Left hindlimb (tissue), 1 donor: ENCODE results near the gene C3orf20.
"Not testable (repeated sequence)": the region's sequence is repeated elsewhere in the genome, so short reads cannot be mapped to it uniquely, and the experiment has no call there.

Experiments used
- DNase-seq: peaks from one replicate; pipeline ENCODE4 v3.0.0-alpha.2; 2018

C3orf20 gene

DNA sequence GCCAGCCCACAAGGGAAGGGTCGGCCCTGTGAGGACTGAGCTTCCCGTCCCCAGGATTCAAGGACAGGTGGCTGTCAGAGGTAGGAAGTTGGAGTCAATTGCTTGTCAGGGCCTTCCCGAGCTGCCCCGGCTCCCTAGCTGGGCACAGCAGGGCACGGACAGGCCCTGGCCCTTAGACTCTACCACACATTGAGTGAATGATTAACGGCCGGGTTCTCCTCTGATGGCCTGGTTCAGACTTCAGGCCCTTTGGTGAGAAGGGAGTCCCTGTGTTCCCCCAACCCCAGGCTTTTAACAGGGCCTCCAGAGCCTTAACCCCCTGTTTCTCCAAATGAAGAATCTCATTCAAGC, 127.4 kb downstream of the C3orf20 start:
- no peak for DNase-seq

DNA sequence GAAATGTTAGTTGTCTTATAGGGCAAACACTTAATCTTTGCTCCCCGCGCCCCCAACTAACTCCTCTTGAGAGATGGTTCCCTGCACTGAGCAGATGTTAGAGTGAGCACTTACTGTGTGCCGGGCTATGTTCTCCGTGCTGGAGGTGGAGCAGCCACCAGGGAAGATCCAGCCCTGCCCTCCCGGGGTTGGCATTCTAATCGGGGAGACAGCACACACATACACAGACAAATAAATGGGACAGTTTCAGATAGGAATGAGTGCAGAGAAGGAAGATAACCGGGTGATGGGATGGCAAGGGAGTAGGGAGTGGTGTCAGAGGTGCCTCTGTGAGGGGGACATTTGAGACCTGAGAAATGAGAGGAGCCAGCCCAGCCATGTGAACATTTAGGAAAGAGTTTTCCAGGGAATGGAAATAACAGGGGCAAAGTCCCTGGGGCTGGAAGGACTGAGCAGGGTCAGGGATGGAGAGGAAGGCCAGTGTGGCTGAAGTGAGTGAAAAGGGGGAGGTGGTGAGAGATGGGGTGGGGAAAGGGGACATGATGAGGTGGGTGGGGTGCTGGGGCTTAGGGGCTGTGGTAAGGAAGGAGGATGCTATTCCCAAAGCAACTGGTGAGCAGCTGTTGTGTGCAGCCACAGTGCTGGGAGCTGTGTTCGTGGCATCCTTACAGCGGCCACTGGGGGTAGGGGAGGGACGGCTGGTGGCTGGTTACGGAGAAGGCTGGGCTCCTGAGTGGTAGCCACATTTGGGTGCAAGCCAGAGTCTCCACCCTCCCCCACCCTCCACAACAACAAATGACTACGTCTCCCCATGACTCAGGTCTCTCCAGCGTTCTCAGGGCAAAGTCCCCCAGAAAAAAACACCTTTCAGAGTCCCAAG, 128.4 kb downstream of the C3orf20 start:
- DNase-seq = peak; percentile 62

DNA sequence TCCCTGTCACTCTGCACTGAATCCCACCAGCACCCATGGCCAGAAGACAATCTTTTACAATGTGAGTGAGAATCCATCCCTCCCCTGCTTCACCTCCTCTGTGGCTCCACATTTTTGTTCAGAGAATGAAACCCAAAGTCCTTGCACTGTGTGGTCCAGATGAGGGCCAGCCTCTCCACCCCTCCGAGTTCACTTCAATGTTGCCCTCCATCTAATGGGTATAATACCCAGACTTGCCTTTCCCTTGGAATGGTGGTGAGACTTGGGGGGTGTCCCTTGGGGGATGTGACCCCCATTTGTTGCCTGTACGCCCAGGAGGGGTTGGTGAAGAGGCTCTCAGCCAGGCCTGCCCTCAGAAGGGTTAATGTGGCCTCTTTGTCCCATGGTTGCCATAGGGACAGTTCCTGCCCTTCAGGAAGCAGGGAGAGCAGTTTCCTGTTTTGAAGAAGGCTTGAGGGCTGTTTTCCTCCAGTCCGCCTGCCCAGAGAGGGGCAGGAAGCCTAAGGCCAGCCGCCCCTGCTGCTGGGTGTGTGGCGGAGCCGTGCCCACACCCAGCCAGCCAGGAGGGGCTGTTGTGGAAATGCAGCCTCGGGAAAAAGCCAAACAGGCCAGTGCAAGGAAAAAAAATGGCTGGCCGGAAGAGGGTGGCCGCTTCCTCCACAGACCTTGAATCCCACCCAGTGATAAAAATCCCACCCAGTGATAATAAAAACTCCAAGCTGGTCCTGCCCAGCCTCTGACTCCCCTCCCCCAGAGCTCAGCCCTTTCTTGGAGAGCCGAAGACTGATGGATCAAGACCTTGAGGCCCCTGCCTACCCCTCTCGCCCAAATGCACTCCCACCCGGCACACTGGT, 129.3 kb downstream of the C3orf20 start:
- peak; percentile 46 for DNase-seq

DNA sequence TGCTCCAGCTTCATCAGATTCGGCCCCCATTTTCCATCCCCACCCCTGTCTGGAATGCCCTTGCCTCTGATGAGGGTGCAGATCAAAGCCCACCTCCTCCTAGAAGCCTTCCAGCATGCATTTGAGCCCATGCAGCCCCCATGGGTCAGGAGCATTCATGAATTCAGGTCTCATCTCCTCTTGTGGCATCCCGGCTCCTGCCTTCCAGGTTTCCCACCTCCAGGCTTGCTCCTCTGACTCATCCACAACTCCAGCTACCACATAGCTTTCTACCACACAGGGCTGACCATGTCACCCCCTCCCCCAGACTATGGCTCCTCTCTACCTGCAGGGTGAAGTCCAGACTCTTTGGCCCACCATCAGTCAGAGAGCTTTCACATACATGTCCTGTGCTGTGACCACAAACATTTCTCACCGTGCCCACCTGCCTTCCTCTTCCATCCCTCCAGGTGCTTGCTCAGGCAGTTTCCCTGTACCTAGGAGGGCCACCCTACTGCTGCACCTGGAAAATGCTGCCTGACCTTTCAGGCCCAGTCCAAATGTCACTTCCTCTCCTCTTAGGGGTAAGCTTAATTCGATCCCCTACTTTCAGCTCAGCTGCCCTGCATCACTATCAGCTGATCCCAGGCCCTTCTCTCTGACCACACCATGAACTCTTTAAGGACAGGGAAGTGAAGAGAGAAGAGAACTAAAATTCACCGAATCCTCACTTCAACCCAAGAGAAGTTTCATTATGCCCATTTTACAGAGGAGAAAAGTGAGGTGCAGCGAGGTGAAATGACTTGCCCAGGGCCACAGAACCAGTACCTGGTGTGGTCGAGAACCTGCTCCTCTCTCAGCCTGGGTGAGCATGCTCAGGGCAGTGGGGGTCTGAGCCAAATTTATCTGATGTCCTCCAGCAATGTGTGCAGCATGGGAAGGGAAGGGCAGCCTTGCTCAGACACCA, 130.2 kb downstream of the C3orf20 start:
- no peak for DNase-seq

DNA sequence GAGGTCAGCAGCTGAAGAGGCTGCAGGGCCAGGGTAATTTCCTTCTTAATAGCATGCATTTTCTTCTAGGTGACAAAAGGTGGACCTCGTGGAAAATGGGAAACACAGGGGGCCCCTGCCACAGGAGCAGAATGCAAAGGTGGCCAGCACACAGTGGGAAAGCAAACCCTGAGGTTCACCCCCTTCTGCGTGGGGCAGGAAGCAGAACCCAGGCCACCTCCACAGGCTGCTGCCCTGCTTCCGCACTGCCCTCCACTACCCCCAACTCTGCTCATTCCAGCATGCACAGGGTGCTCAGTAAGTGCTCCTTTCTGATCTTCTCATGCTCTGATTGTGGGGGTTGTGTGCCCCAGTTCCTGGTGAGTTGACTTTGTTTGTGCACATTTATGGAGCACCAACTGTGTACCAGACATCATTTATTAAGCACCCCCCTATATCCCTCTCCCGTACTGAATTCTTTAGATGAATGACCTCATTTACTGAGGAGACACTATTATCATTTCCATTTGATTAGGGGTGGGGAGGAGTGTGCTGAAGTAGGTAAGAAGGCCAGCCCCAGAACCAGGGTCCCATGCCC, 131.1 kb downstream of the C3orf20 start:
- DNase-seq = no peak

DNA sequence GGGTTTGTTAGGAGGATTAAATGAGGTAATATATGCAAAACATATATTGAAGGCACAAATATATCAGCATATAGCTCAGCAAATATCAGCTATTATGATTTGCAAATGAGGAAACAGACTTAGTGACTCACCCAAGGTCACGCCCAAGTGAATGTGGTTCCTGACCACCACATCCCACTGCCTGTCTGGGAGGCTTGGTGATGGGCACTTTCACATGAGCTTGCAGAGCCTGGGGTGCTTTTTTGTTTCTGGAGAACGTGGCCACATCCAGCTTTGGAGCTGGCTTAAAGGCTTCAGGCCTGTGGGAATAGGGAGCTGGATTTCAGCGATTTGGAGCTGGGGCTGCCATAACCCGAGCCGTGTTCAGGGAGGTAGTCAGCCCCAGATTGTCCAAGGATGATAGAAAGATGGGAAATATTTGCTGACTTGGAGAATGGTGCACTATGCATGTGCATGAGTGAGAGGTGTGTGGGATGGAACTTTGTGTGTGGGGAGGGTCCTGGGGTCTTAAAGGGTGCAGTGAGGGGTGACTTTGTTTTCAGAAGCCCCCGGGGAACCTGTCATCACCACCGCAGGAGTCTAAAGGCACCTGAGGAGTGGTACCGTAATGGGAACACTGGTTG, 131.8 kb downstream of the C3orf20 start:
- DNase-seq = no peak

DNA sequence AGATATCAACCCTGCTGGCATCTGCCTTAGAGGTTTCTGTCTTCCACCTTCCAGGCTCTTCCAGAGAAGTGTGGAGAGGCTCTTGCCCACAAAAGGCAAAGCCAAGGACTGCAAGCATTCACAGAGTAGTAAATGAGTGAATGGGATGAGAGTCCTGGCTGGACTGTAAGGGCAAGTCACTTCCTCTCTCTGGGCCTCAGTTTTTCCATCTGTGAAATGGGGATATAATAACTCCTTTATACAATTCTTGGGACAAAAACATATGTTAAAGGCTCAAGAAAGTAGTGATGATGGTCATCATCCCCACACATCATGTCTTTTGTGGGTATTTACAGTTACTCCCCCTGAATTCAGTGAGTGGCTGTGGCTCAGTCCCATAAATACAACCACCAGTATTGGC, 133.1 kb downstream of the C3orf20 start:
- DNase-seq = no peak

DNA sequence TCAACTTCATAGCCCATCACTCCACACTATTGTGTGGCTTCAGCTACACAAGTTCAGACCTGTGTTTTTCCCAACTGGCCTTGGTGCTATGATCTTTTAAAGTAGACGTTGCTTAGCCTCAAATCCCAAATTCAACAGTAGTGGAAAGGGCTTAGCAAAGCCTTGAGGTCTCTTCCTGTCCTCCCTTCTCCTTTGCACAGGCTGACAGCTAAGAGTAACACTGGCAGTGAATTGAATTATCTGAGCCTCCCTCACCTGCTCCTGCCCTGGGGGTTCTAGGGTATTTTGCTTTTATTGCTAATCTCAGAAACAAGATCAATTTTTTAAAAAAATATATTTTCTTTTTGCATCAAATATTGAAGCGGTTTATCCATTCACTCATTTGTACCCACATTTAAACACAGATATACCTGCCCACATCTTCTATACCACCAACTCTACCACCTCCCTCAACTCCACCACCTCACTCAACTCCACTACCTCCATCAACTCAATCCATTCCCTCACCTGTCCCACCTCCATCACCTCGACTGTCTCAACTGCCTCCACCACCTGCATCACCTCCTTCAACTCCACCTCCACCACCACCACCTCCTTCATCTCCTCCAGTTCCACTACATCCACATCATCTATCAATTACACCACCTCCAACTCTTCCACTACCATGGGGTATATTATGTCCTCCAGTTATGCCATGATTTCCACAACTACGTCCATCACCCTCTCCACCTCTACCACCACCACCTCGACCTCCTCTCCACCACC, 133.7 kb downstream of the C3orf20 start:
- no peak for DNase-seq

DNA sequence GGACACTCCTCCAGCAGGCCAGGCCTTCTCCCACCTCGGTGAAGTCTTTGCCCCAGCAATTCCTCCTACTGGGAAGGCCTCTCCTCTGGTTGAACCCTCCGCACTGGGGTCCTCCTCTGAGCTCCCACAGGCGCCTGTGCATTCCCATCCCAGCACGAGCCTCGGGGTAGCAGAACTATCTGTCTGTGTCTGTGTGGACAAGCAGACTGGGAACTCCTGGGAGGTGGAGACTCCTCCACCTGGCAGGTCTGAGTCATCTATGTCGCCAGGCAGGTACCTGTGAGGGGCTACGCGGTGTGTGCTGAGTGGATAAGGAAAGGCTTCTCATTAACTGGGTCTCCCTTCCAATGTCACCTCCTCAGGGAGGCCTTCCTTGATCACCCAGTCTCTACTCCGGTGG, 134.7 kb downstream of the C3orf20 start:
- not testable (repeated sequence) for DNase-seq

DNA sequence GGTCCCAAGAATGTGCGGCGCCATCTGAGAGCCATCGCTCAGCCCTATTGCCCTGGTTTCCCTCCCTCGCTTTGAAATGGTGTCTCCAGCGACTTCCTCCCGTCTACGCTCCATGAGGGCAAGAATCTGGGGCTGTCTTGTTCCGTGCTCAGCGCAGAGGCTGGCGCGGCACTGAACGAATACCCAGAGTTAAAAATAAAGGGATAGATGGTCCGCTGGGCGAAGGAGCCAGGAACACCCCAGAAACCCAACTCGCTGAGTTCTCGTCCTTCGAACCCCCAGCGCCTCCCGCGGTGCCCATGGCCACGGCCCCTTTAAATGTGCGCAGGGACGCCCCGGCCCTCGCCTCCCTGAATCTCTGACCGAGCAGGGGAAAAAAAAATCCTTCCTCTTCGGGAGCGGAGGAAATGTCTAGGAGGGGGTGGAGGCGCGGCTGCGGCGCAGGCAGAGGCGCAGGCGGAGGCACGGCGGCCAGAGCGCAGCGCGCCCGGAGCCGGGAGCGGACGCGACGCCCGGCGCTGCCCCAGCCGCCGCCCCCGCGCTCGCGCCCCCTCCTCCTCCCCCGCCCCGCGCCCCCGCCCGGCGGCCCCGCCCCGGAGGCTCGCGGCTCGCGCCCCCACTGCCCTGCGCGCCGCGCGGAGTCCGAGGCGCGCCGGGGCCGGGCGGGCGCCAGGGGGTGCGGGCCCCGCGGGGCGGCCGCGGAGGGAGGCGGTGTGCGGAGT, 135.3 kb downstream of the C3orf20 start:
- peak; percentile 75 for DNase-seq

DNA sequence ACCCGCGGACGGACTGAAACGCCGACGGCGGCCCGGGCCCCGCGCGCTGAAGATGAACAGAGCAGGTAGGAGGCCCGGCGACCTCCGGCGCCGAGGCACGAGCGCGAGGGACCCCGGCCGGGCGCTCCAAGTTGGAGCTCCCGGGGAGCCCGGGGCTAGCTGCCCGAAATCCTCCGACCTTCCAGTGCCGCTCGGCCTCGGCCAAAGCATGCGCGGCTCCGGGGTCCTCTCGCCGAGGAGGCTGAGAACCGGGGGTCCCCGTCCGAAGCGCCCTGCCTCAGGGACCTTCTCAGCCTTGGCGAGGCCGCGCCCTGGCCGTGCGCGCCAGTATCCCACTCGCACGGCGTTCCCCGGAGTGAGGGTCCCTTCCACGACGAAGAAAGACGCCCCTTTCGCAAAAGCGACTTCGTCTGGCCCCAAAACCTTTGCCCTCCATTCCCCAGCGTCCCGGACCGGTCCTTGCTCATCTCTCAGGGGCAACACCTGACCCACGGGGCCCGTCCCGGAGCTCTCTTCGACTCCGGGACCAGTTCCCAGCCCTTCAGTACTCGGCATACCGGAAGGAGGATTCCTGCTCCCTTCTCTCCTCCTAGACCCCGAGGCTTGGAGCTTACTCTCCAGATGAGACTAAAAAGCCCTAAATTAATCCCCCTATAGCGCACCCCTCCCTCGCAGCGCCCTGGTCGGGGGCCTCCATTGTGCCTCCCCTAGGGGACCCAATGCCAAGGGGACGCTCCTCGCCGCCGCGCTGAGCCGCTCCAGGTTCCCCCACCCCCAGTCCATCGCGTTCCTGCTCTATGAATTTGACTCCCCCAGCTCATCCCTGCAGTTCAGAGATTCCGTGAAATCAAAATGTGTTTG, 136.1 kb downstream of the C3orf20 start:
- DNase-seq = no peak

DNA sequence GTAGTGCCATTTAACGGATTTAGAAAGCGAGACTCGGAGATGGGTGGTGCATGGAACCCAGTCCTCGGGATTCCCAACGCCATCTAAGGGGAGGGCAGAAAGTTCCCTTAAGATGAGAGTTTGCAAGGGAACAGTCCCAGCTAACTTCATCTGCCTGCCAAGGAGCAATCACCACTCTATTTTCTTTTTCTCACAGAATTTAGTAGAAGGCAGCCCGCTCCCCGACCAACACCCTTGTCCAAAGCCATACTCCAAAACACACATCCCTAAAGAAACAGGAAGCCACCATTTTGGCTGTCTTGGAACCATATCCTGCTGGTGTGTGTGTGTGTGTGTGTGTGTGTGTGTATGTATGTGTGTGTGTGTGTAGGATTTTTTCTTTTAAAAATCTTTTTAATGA, 136.7 kb downstream of the C3orf20 start:
- no peak for DNase-seq

DNA sequence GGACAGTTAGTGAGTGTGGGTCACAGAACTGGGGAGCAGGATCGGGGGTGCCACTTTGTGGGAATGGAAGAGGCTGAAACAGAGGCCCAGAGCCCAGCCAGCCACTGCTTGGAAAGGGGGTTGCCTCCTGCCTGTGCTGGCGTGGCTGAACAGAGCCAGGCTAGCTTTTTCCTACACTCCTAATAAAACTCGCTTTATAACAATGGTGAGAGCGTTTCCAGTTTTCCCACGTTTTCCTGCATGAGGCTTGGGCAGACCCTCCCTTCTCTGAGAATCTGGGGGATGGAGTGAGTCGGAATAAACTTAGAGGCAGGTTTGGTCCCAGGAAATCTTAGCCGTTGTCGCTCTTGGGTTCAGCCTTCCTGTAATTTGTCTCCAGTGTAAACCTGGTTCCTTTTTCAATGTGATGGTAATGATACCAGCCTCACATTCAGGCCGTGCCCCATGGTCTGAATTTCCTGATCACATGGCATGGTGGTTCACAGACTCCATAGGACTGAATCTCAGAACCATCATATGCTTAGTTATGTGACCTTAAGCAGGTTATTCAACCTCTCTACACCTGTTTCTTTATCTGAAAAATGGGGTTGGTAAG, 137.4 kb downstream of the C3orf20 start:
- DNase-seq = no peak

DNA sequence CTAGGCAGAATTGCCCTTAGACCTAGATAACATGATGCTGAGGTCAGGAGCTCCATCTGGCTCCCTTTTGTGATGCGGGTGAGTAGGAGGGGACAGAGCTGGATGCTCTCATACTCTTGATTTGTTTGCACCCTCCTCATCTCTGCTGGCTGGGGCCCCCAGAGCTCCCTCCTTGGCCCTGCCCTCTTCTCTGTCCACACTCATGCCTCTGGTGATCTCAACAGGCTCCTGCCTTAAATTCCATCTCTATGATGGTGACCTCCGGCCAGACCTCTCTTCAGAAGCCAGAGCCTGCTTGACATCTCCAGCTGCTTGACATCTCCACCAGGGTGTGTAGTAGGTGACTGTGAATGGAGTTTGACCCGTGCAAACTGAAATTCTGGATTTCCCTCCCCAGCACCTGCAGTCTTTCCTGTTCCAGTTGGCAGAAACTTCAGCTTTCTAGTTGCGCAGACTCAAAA, 139.5 kb downstream of the C3orf20 start:
- DNase-seq = no peak

DNA sequence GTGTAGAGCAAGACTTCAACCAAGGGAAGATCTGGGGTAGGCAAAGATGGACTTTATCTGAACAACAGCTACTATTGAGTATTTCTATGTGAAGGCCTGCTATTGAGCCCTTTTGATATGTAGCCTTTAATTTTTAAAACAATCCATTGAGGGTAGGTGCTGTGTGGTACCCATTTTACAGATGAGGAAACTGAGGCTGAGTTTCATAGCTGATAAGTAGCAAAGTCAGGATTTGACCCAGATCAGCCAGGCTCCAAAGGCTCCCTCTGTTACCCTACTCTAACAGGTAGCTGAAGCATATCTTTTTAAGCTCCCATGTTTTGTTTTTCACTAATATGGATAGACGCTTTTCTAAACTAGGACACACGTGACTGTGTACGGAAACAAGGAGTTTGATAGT, 141.4 kb downstream of the C3orf20 start:
- DNase-seq = no peak

DNA sequence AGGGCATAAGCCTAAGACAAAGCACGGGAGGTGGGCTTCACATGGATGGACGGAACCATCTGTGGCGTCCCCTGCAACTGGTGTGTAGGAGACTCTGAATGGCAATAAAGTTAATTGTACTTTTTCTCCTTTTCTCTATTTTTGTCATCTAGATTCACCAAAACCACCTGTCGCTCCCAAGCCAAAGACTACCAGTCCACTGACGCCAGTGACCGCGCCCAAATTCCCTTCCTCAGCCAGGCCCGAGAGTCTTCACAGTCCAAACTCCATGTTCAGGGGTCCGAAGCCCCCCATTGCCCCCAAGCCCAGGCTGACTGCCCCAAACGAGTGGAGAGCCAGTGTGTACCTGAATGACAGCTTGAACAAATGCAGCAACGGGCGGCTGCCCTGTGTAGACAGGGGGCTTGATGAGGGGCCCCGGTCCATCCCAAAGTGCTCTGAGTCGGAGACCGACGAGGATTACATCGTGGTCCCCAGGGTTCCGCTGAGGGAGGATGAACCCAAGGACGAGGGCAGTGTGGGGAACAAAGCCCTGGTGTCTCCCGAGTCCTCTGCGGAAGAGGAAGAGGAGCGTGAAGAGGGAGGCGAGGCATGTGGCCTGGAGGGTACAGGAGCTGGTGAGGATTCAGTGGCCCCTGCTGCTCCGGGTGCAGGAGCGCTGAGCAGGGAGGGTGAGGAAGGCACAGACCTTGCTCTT, 144.0 kb downstream of the C3orf20 start, which contains the start of gene FGD5:
Gene FGD5, plus strand, starts transcription at position 159 of the 697 bp plus-strand sequence. Its CDS starts 110 bp downstream, at position 269.
- DNase-seq = no peak

DNA sequence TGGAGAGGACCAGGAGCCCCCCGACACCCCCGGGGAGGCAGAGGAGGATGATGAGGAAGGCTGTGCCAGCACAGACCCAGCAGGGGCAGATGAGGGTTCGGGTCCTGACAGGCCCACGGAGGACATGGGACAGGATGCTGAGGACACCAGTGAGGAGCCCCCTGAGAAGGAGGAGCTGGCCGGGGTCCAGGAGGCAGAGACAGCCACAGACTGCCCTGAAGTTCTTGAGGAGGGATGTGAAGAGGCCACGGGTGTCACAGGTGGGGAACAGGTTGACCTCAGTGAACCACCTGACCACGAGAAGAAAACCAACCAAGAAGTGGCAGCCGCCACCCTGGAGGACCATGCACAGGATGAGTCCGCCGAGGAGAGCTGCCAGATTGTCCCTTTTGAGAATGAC, 144.7 kb downstream of the C3orf20 start:
- no peak for DNase-seq

DNA sequence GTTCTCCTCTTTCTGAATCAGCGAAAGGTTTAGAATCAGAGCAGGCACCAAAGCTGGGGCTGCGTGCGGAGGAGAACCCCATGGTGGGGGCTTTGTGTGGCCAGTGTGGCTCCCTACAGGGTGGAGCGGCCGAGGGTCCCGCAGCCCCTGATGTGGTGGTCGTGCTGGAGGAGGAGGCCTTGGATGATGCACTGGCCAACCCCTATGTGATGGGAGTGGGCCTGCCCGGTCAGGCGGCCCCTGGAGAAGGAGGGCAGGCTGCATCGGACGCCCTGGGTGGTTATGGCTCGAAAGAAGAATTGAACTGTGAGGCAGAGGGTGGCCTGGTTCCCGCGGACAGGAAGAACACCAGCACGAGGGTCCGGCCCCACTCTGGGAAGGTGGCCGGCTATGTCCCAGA, 145.2 kb downstream of the C3orf20 start:
- DNase-seq = no peak
